Measurements from ENCODE around the gene KASH5. TPM values are rescaled to one million over a fixed set of nuclear protein-coding genes. Genes with fewer than 3 reads are reported as not detected.
A peak's percentile ranks its signal among the peaks of the same experiment; 100 is the strongest.

The KASH5 gene
- total RNA-seq, 1 experiment from 2014 or later: 0.42 TPM

- no peak for TF ChIP-seq PREB (CRISPR knock-in tag; IDR thresholded peaks at IDR 0.05; ENCODE audit: borderline replicate concordance)
- no peak for TF ChIP-seq ZMAT4 (CRISPR knock-in tag; IDR thresholded peaks at IDR 0.05)
- no peak for TF ChIP-seq ZNF671 (CRISPR knock-in tag; IDR thresholded peaks at IDR 0.05)
- no peak for TF ChIP-seq NFE2L1 (CRISPR knock-in tag; IDR thresholded peaks at IDR 0.05)
- no peak for TF ChIP-seq HMGA2 (CRISPR knock-in tag; IDR thresholded peaks at IDR 0.05)
- no peak for TF ChIP-seq GABPB1 (CRISPR knock-in tag; IDR thresholded peaks at IDR 0.05)
- TF ChIP-seq NR3C1 (CRISPR knock-in tag; conservative IDR thresholded peaks at IDR 0.05; ENCODE audit: low read depth): 0 out of 2 replicates have a peak, but pooled peaks have one; percentile 67
- no peak for TF ChIP-seq NR2C2 (CRISPR knock-in tag; IDR thresholded peaks at IDR 0.05)
Measured at GRCh38 chr19:49453757-49454240, 65.8 kb downstream of the KASH5 start (continued).

GRCh38 chr19:49455773-49456172 is 67.7 kb downstream of the KASH5 start:
- H3K36me3 Mint-ChIP-seq: peaks cover 22% of the 10 kb centered on the region
- H3K27ac Mint-ChIP-seq: no peak overlapping the region
- no peak for DNase-seq (ENCODE audit: low spot score)
- ChIA-PET POLR2A (no interaction called here), CTCF (no interaction called here)
- H3K27me3 Mint-ChIP-seq (ENCODE audit: low read depth): no peaks in the 10 kb centered on the region
- H3K4me3 Mint-ChIP-seq: no peak overlapping the region
- no peak for ATAC-seq
- peaks cover 12% of the 10 kb centered on the region for H3K4me1 Mint-ChIP-seq
- H3K9me3 Mint-ChIP-seq: no peaks in the 10 kb centered on the region
- TF ChIP-seq MLX (CRISPR knock-in tag; IDR thresholded peaks at IDR 0.05): no peak
- no peak for TF ChIP-seq HMGXB4 (CRISPR knock-in tag; IDR thresholded peaks at IDR 0.05)
- TF ChIP-seq SMAD4 (CRISPR knock-in tag; IDR thresholded peaks at IDR 0.05): no peak
- no peak for TF ChIP-seq SMAD3 (CRISPR knock-in tag; IDR thresholded peaks at IDR 0.05; ENCODE audit: borderline replicate concordance)
- TF ChIP-seq ATF1 (CRISPR knock-in tag; IDR thresholded peaks at IDR 0.05): no peak
- TF ChIP-seq ZNF423 (CRISPR knock-in tag; IDR thresholded peaks at IDR 0.05): no peak
- TF ChIP-seq MAX (CRISPR knock-in tag; IDR thresholded peaks at IDR 0.05): no peak
- TF ChIP-seq AFF4 (CRISPR knock-in tag; IDR thresholded peaks at IDR 0.05; ENCODE audit: borderline replicate concordance): no peak
- no peak for TF ChIP-seq ZNF219 (CRISPR knock-in tag; IDR thresholded peaks at IDR 0.05; ENCODE audit: borderline replicate concordance)
- TF ChIP-seq FOXP4 (CRISPR knock-in tag; IDR thresholded peaks at IDR 0.05): no peak
- no peak for TF ChIP-seq RORB (CRISPR knock-in tag; IDR thresholded peaks at IDR 0.05)
- no peak for TF ChIP-seq FOXJ3 (CRISPR knock-in tag; IDR thresholded peaks at IDR 0.05; ENCODE audit: borderline replicate concordance)
- no peak for TF ChIP-seq FOXK1 (CRISPR knock-in tag; IDR thresholded peaks at IDR 0.05)
- no peak for TF ChIP-seq ZBTB21 (CRISPR knock-in tag; IDR thresholded peaks at IDR 0.05; ENCODE audit: borderline replicate concordance)
- TF ChIP-seq EMX1 (CRISPR knock-in tag; IDR thresholded peaks at IDR 0.05): no peak
- no peak for TF ChIP-seq ZBTB43 (CRISPR knock-in tag; IDR thresholded peaks at IDR 0.05)
- no peak for TF ChIP-seq SOX15 (CRISPR knock-in tag; IDR thresholded peaks at IDR 0.05)
- no peak for TF ChIP-seq FOXP1 (CRISPR knock-in tag; IDR thresholded peaks at IDR 0.05; ENCODE audit: borderline replicate concordance)
